ENCODE results near the gene NUAK1. TPM values are rescaled to one million over a fixed set of nuclear protein-coding genes. Genes with fewer than 3 reads are reported as not detected.

Gene NUAK1
- total and polyA plus RNA-seq, 2 donors (not counting 1 experiment from before 2014, with no cell fraction given) = 5.1 to 20.7 TPM

- H3K27ac ChIP-seq (ENCODE audit: insufficient read depth, low read length) = no peak overlapping the region
- no peaks in the 10 kb centered on the region for H3K4me1 ChIP-seq (ENCODE audit: control insufficient read depth, extremely low read depth, insufficient read depth, low read length)
- H3K4me2 ChIP-seq (ENCODE audit: extremely low read depth, insufficient read depth, low read length) = no peak overlapping the region
- no peak overlapping the region for H3K4me3 ChIP-seq (replicated peaks in 1 of 4; ENCODE audit: control extremely low read depth in 1 of 4, insufficient read depth in 1 of 4, low read depth in 3 of 4, low read length in 4 of 4)
- no peaks in the 10 kb centered on the region for H3K79me2 ChIP-seq (ENCODE audit: control insufficient read depth, insufficient read depth, low read length)
- H2AFZ ChIP-seq (ENCODE audit: low read length) = no peak overlapping the region
- H3K36me3 ChIP-seq (ENCODE audit: control insufficient read depth, insufficient read depth, low read length) = no peaks in the 10 kb centered on the region
- no peaks in the 10 kb centered on the region for H3K9me3 ChIP-seq (ENCODE audit: control insufficient read depth, insufficient read depth, low read depth, low read length)
- no peak for DNase-seq (ENCODE audit: low read depth in 2 of 2)
- no peaks in the 10 kb centered on the region for H4K20me1 ChIP-seq (ENCODE audit: control insufficient read depth, extremely low read depth, insufficient read depth, low read length)
- H3K27me3 ChIP-seq (ENCODE audit: control insufficient read depth, insufficient read depth, low read length) = no peaks in the 10 kb centered on the region
- TF ChIP-seq EZH2 (IDR thresholded peaks at IDR 0.05; ENCODE audit: low read length, missing control alignments) (no peak), CTCF (conservative IDR thresholded peaks at IDR 0.05 in 1 of 2, IDR thresholded peaks at IDR 0.05 in 1 of 2; ENCODE audit: low read depth in 1 of 2, low read length in 2 of 2) (no peak)
- H3K9ac ChIP-seq (ENCODE audit: insufficient read depth, low read length) = no peak overlapping the region
Observed at GRCh38 chr12:106098691-106099200, 40.0 kb downstream of the NUAK1 start.

- DNase-seq (ENCODE audit: low read depth in 2 of 2) = peak in 1 of 2 donors; percentile 65
- H3K9ac ChIP-seq (ENCODE audit: insufficient read depth, low read length) = no peak overlapping the region
- peaks cover 2% of the 10 kb centered on the region for H3K4me1 ChIP-seq (ENCODE audit: control insufficient read depth, extremely low read depth, insufficient read depth, low read length)
- no peaks in the 10 kb centered on the region for H3K36me3 ChIP-seq (ENCODE audit: control insufficient read depth, insufficient read depth, low read length)
- H4K20me1 ChIP-seq (ENCODE audit: control insufficient read depth, extremely low read depth, insufficient read depth, low read length) = no peaks in the 10 kb centered on the region
- TF ChIP-seq CTCF (conservative IDR thresholded peaks at IDR 0.05 in 1 of 2, IDR thresholded peaks at IDR 0.05 in 1 of 2; ENCODE audit: low read depth in 1 of 2, low read length in 2 of 2) = no peak
- no peak for TF ChIP-seq EZH2 (IDR thresholded peaks at IDR 0.05; ENCODE audit: low read length, missing control alignments)
- H3K79me2 ChIP-seq (ENCODE audit: control insufficient read depth, insufficient read depth, low read length) = no peaks in the 10 kb centered on the region
- H3K27ac ChIP-seq (ENCODE audit: insufficient read depth, low read length) = no peak overlapping the region
- H2AFZ ChIP-seq (ENCODE audit: low read length) = no peak overlapping the region
- H3K9me3 ChIP-seq (ENCODE audit: control insufficient read depth, insufficient read depth, low read depth, low read length) = no peaks in the 10 kb centered on the region
- no peak overlapping the region for H3K4me2 ChIP-seq (ENCODE audit: extremely low read depth, insufficient read depth, low read length)
- H3K4me3 ChIP-seq (replicated peaks in 1 of 4; ENCODE audit: control extremely low read depth in 1 of 4, insufficient read depth in 1 of 4, low read depth in 3 of 4, low read length in 4 of 4) = no peak overlapping the region
- no peaks in the 10 kb centered on the region for H3K27me3 ChIP-seq (ENCODE audit: control insufficient read depth, insufficient read depth, low read length)
Observed at GRCh38 chr12:106097011-106097410, 41.7 kb downstream of the NUAK1 start.

GRCh38 chr12:106096376-106096775 lies 42.4 kb downstream of the NUAK1 start:
- DNase-seq (ENCODE audit: low read depth in 2 of 2) = peak in 1 of 2 donors; percentile 86
- H3K4me1 ChIP-seq (ENCODE audit: control insufficient read depth, extremely low read depth, insufficient read depth, low read length) = peaks cover 2% of the 10 kb centered on the region
- no peaks in the 10 kb centered on the region for H4K20me1 ChIP-seq (ENCODE audit: control insufficient read depth, extremely low read depth, insufficient read depth, low read length)
- no peak overlapping the region for H3K4me2 ChIP-seq (ENCODE audit: extremely low read depth, insufficient read depth, low read length)
- no peak overlapping the region for H3K27ac ChIP-seq (ENCODE audit: insufficient read depth, low read length)
- H3K9me3 ChIP-seq (ENCODE audit: control insufficient read depth, insufficient read depth, low read depth, low read length) = no peaks in the 10 kb centered on the region
- H3K4me3 ChIP-seq (replicated peaks in 1 of 4; ENCODE audit: control extremely low read depth in 1 of 4, insufficient read depth in 1 of 4, low read depth in 3 of 4, low read length in 4 of 4) = no peak overlapping the region
- H3K79me2 ChIP-seq (ENCODE audit: control insufficient read depth, insufficient read depth, low read length) = no peaks in the 10 kb centered on the region
- H3K36me3 ChIP-seq (ENCODE audit: control insufficient read depth, insufficient read depth, low read length) = no peaks in the 10 kb centered on the region
- H2AFZ ChIP-seq (ENCODE audit: low read length) = no peak overlapping the region
- TF ChIP-seq EZH2 (IDR thresholded peaks at IDR 0.05; ENCODE audit: low read length, missing control alignments) (no peak), CTCF (conservative IDR thresholded peaks at IDR 0.05 in 1 of 2, IDR thresholded peaks at IDR 0.05 in 1 of 2; ENCODE audit: low read depth in 1 of 2, low read length in 2 of 2) (no peak)
- no peak overlapping the region for H3K9ac ChIP-seq (ENCODE audit: insufficient read depth, low read length)
- no peaks in the 10 kb centered on the region for H3K27me3 ChIP-seq (ENCODE audit: control insufficient read depth, insufficient read depth, low read length)
